Osteoblast (primary cell): ENCODE measurements around the gene ATG9B. TPM values are rescaled to one million over a fixed set of nuclear protein-coding genes. Genes with fewer than 3 reads are reported as not detected.

Source experiments
- DNase-seq: peaks from one replicate; pipeline ENCODE4 v3.0.0; 2011; ENCODE audit warnings: low spot score, mixed read lengths; ENCODE audit not compliant: insufficient read length; ENCODE audit errors: missing footprints
- H2AFZ ChIP-seq: 2 replicates; pipeline ENCODE4 v1.6.0; 2011; ENCODE audit warnings: mild to moderate bottlenecking, low read length
- H3K27ac ChIP-seq: 2 replicates; pipeline ENCODE4 v1.5.1; 2011; ENCODE audit warnings: mild to moderate bottlenecking, low read depth, low read length, moderate library complexity
- H3K27me3 ChIP-seq: 2 replicates; pipeline ENCODE4 v1.6.0; 2012; ENCODE audit warnings: mild to moderate bottlenecking, control low read depth, inconsistent platforms, low read length, moderate library complexity; ENCODE audit not compliant: insufficient read depth
- H3K36me3 ChIP-seq: 2 replicates; pipeline ENCODE4 v1.5.1; 2011; ENCODE audit warnings: mild to moderate bottlenecking, low read length, control low read depth, moderate library complexity; ENCODE audit not compliant: insufficient read depth
- H3K4me1 ChIP-seq: 2 replicates; pipeline ENCODE4 v1.5.1; 2011; ENCODE audit warnings: mild to moderate bottlenecking, low read length, control low read depth, moderate library complexity; ENCODE audit not compliant: insufficient read depth
- H3K4me2 ChIP-seq: 2 replicates; pipeline ENCODE4 v1.6.0; 2011; ENCODE audit warnings: mild to moderate bottlenecking, low read length; ENCODE audit not compliant: insufficient read depth
- H3K4me3 ChIP-seq: fragments of 200-600 bp; sonication (generic); 3 replicates; pipeline ENCODE4 v1.5.1; 2012; ENCODE audit warnings: mild to moderate bottlenecking, low read length, inconsistent platforms; ENCODE audit not compliant: insufficient read depth
- H3K79me2 ChIP-seq: 2 replicates; pipeline ENCODE4 v1.6.0; 2012; ENCODE audit warnings: mild to moderate bottlenecking, low read length, control low read depth, inconsistent platforms; ENCODE audit not compliant: insufficient read depth
- H3K9me3 ChIP-seq: 2 replicates; pipeline ENCODE4 v1.5.1; 2011; ENCODE audit warnings: low read depth, low read length, control low read depth
- H4K20me1 ChIP-seq: 2 replicates; pipeline ENCODE4 v1.6.0; 2012; ENCODE audit warnings: mild to moderate bottlenecking, low read length, control low read depth; ENCODE audit not compliant: insufficient read depth
- CTCF ChIP-seq: IDR thresholded peaks from 2 replicates; pipeline ENCODE4 v1.5.1; 2011; ENCODE audit warnings: mild to moderate bottlenecking, low read depth, low read length, moderate library complexity; ENCODE audit errors: extremely low read depth
- total RNA-seq: library from RNA; depleted of rRNA; stranded (reverse); fragments of >200 nt; gene quantifications from 2 replicates; pipeline ENCODE4 v1.2.3, GENCODE V29; 2012

Gene ATG9B
- total RNA-seq, 1 donor = not detected

DNA sequence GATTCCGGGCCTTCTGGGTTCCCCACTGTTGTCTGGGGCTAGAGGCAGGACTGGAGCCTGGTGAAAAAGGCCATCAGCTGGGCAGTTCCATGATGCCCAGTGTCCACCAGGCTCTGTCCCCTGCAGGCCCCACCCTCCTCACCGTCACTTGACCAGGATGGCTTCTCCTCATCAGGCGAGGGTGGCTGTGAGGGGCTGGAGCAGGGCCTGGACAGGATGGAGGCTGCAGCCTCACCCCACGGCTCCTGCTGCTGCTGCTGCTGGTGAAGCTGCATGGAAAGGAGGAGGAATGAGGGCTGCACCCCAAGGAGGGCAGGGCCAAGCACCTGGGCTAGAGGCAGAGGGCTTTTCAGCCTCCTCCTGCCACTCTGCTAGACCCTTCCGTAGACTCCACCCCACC lies 8.3 kb downstream of the ATG9B start:
- no peaks in the 10 kb centered on the region for H3K36me3 ChIP-seq
- H3K4me3 ChIP-seq = no peak overlapping the region
- no peaks in the 10 kb centered on the region for H3K79me2 ChIP-seq
- no peaks in the 10 kb centered on the region for H3K9me3 ChIP-seq
- H2AFZ ChIP-seq = no peak overlapping the region
- peaks cover 9% of the 10 kb centered on the region for H3K4me1 ChIP-seq
- peaks cover 40% of the 10 kb centered on the region for H3K27me3 ChIP-seq
- no peak for TF ChIP-seq CTCF
- no peak overlapping the region for H3K4me2 ChIP-seq
- peak; percentile 78 for DNase-seq
- no peak overlapping the region for H3K27ac ChIP-seq
- H4K20me1 ChIP-seq = no peaks in the 10 kb centered on the region

DNA sequence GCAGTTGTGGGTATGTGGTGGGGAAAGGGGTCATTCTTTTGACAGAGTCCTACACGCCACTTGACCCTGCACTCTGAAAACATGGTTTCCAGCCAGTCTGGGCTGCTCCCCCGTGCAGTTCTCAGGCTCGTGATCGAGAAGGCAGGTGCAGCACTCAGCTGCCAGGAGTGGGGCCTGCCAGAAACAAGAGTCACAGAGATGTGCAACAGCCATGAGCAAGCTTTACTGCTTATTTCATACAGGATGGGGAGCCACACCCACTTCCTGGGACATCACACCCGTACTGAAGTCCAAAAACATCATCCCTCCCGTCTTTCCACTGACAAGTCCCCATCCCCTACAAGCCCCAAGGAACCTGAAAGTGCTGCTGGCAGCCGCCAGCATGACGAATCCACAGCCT lies 9.3 kb downstream of the ATG9B start:
- no peak for TF ChIP-seq CTCF
- H3K79me2 ChIP-seq = no peaks in the 10 kb centered on the region
- no peaks in the 10 kb centered on the region for H4K20me1 ChIP-seq
- peaks cover 9% of the 10 kb centered on the region for H3K4me1 ChIP-seq
- H3K4me3 ChIP-seq = no peak overlapping the region
- peak; percentile 87 for DNase-seq
- H3K36me3 ChIP-seq = no peaks in the 10 kb centered on the region
- no peak overlapping the region for H3K27ac ChIP-seq
- no peak overlapping the region for H3K4me2 ChIP-seq
- no peaks in the 10 kb centered on the region for H3K9me3 ChIP-seq
- H3K27me3 ChIP-seq = peaks cover 31% of the 10 kb centered on the region
- H2AFZ ChIP-seq = no peak overlapping the region

GRCh38 chr7:151013733-151014497 lies 10.4 kb downstream of the ATG9B start:
- H3K79me2 ChIP-seq = no peaks in the 10 kb centered on the region
- peak; percentile 11 for TF ChIP-seq CTCF
- peak overlapping the region; percentile 69 for H3K4me3 ChIP-seq
- no peaks in the 10 kb centered on the region for H3K36me3 ChIP-seq
- no peak overlapping the region for H3K27ac ChIP-seq
- peaks cover 9% of the 10 kb centered on the region for H3K4me1 ChIP-seq
- no peaks in the 10 kb centered on the region for H4K20me1 ChIP-seq
- H3K4me2 ChIP-seq = peak overlapping the region; percentile 82
- H2AFZ ChIP-seq = peak overlapping the region; percentile 87
- peaks cover 20% of the 10 kb centered on the region for H3K27me3 ChIP-seq
- DNase-seq = peak; percentile 97
- no peaks in the 10 kb centered on the region for H3K9me3 ChIP-seq

DNA sequence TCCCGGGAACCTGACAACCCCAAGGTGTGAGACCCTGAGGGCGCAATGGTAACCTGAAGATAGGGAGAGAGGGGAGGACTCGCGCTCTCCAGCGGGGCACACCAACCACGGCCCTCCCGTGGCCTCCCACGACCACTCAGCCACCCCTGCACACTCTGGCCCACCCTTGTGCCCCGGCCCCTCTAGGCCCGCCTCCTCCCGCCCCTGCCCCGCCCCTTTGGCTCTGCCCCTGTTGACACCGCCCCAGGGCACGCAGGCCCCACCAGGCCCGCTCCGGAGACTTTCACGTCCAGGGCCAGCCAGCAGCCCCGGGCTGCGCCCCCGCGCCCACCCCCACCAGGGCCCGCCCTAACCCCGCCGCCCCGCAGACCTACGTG lies 10.9 kb downstream of the ATG9B start:
- Histone ChIP-seq H3K79me2 (no peaks in the 10 kb centered on the region), H3K36me3 (no peaks in the 10 kb centered on the region), H2AFZ (no peak overlapping the region), H3K4me1 (peaks cover 9% of the 10 kb centered on the region), H3K4me3 (peak overlapping the region; percentile 69), H4K20me1 (no peaks in the 10 kb centered on the region), H3K9me3 (no peaks in the 10 kb centered on the region), H3K27ac (no peak overlapping the region), H3K27me3 (peaks cover 15% of the 10 kb centered on the region), H3K4me2 (peak overlapping the region; percentile 82)
- DNase-seq = peak; percentile 81
- TF ChIP-seq CTCF = no peak
